Endodermal cell (in vitro differentiated cells): ENCODE measurements around the gene TSC1. TPM values are rescaled to one million over a fixed set of nuclear protein-coding genes. Genes with fewer than 3 reads are reported as not detected.

Source experiments
- DNase-seq: peaks from one replicate; pipeline ENCODE4 v3.0.0-alpha.2; 2017
- H3K27ac ChIP-seq: 2 replicates; pipeline ENCODE4 v1.5.1; 2013; ENCODE audit warnings: mild to moderate bottlenecking, low read depth, low read length, moderate library complexity
- H3K27me3 ChIP-seq: 2 replicates; pipeline ENCODE4 v1.6.1; 2013; ENCODE audit warnings: mild to moderate bottlenecking, low read length, moderate library complexity; ENCODE audit not compliant: insufficient read depth, control insufficient read depth, poor library complexity, severe bottlenecking
- H3K36me3 ChIP-seq: 2 replicates; pipeline ENCODE4 v1.7.0; 2013; ENCODE audit warnings: mild to moderate bottlenecking, low read length, moderate library complexity; ENCODE audit not compliant: control insufficient read depth, insufficient read depth
- H3K4me1 ChIP-seq: one replicate; pipeline ENCODE4 v1.7.0; 2013; ENCODE audit warnings: low read length; ENCODE audit not compliant: control insufficient read depth, insufficient read depth
- H3K4me3 ChIP-seq: 2 replicates; pipeline ENCODE4 v1.5.1; 2013; ENCODE audit warnings: mild to moderate bottlenecking, low read length, moderate library complexity
- H3K9ac ChIP-seq: 2 replicates; pipeline ENCODE4 v1.6.1; 2013; ENCODE audit warnings: mild to moderate bottlenecking, low read length, moderate library complexity; ENCODE audit not compliant: poor library complexity, severe bottlenecking; ENCODE audit errors: extremely low read depth
- H3K9me3 ChIP-seq: 2 replicates; pipeline ENCODE4 v1.6.1; 2013; ENCODE audit warnings: mild to moderate bottlenecking, low read length, moderate library complexity; ENCODE audit not compliant: control insufficient read depth
- H3K27ac Mint-ChIP-seq: 2 replicates; pipeline ENCODE4 v1.8.0; 2020; ENCODE audit warnings: mixed read lengths
- H3K27me3 Mint-ChIP-seq: 2 replicates; pipeline ENCODE4 v1.8.0; 2021; ENCODE audit warnings: mild to moderate bottlenecking, mixed read lengths; ENCODE audit not compliant: insufficient read depth
- H3K36me3 Mint-ChIP-seq: 2 replicates; pipeline ENCODE4 v1.8.0; 2020; ENCODE audit warnings: low read depth, mixed read lengths
- H3K4me1 Mint-ChIP-seq: 2 replicates; pipeline ENCODE4 v1.8.0; 2020; ENCODE audit warnings: mixed read lengths
- H3K4me3 Mint-ChIP-seq: 2 replicates; pipeline ENCODE4 v1.8.0; 2020; ENCODE audit warnings: mild to moderate bottlenecking, moderate library complexity, mixed read lengths
- H3K9me3 Mint-ChIP-seq: 2 replicates; pipeline ENCODE4 v1.8.0; 2020; ENCODE audit warnings: mild to moderate bottlenecking, mixed read lengths
- WGBS, 2 experiments: methylation state at CpG; one replicate each; pipeline versions ENCODE4 v1.1.5 to v1.1.7; 2013; ENCODE audit warnings: missing lambda C conversion rate in 2 of 2, mixed read lengths in 1 of 2; ENCODE audit not compliant: insufficient coverage in 1 of 2, insufficient read length in 1 of 2; 5-methylcytosine and 5-hydroxymethylcytosine counted together
- total RNA-seq, 2 donors: library from RNA; stranded (reverse); fragmentation: NEBNext Ultra II Directional in 1 of 2; extraction: Animal tissue kit (Norgen Biotek cat#: 25700) in 1 of 2; gene quantifications; 2 replicates in 1 of 2; 3 replicates in 1 of 2; pipeline ENCODE4 v1.2.1, GENCODE V29; 2021
- TF ChIP-seq, protein P1 (sequence below): fragments of 200-600 bp; sonication (generic); conservative IDR thresholded peaks from 2 replicates; pipeline ENCODE4 v1.5.0; 2021; ENCODE audit warnings: antibody characterized with exemption, mild to moderate bottlenecking

The TSC1 gene
- total RNA-seq, 2 donors from 2014 or later = 67.8 to 72.9 TPM

DNA sequence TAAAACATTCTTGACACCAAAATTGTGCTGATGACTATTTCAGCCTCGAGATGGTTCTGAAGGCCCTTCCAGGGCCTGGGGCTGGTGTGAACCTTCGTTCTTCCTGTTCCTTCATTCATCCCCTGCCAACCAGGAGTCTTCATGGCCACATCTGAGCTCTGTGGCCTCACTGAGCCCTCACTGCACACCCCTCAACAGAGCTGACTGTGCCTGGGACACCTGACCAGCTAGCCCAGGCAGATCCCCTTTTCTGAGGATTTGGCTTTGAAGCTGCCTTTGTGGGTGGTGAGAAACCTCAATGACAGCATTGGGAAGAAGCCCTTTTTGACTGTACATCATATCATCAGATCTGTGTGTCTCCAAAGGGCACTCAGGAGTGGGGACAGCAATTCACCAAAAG, 80.1 kb downstream of the TSC1 start:
- H3K4me1 ChIP-seq = no peaks in the 10 kb centered on the region
- no peak for DNase-seq
- H3K9me3 Mint-ChIP-seq = no peaks in the 10 kb centered on the region
- no peak overlapping the region for H3K27ac Mint-ChIP-seq
- no peak overlapping the region for H3K27ac ChIP-seq
- no peaks in the 10 kb centered on the region for H3K36me3 Mint-ChIP-seq
- H3K27me3 Mint-ChIP-seq = no peaks in the 10 kb centered on the region
- no peak overlapping the region for H3K4me3 ChIP-seq
- H3K27me3 ChIP-seq = no peaks in the 10 kb centered on the region
- TF ChIP-seq, protein P1, sequence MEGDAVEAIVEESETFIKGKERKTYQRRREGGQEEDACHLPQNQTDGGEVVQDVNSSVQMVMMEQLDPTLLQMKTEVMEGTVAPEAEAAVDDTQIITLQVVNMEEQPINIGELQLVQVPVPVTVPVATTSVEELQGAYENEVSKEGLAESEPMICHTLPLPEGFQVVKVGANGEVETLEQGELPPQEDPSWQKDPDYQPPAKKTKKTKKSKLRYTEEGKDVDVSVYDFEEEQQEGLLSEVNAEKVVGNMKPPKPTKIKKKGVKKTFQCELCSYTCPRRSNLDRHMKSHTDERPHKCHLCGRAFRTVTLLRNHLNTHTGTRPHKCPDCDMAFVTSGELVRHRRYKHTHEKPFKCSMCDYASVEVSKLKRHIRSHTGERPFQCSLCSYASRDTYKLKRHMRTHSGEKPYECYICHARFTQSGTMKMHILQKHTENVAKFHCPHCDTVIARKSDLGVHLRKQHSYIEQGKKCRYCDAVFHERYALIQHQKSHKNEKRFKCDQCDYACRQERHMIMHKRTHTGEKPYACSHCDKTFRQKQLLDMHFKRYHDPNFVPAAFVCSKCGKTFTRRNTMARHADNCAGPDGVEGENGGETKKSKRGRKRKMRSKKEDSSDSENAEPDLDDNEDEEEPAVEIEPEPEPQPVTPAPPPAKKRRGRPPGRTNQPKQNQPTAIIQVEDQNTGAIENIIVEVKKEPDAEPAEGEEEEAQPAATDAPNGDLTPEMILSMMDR = no peak
- 87 to 100% methylated on average over 2 of the region's 2 CpGs for WGBS, 2 experiments
- H3K4me3 Mint-ChIP-seq = no peak overlapping the region
- no peak overlapping the region for H3K9ac ChIP-seq
- H3K9me3 ChIP-seq = no peaks in the 10 kb centered on the region
- no peaks in the 10 kb centered on the region for H3K36me3 ChIP-seq
- H3K4me1 Mint-ChIP-seq = no peaks in the 10 kb centered on the region

DNA sequence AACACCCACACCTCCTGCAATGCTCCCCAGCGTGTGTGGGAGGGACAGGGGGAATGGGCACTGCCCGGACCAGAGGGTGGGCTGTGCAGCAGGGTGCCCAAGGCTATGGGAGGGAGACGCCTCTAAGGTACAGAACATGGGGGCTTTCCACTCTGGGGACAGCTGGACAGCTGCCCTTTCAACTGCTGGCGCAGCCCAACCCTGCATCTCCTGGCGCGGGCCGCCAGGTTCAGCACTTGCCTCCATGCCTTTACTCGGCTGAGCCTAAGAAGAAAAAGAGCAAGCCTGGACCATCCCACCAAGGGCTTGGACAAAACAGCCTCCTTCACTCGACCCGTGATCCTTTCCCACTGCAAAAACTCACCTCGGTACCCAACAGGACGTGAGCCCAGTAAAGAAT, 81.3 kb downstream of the TSC1 start:
- Mint-ChIP-seq H3K9me3 (no peaks in the 10 kb centered on the region), H3K4me3 (no peak overlapping the region), H3K27me3 (peaks cover 2% of the 10 kb centered on the region), H3K27ac (no peak overlapping the region), H3K36me3 (no peaks in the 10 kb centered on the region), H3K4me1 (no peaks in the 10 kb centered on the region)
- H3K27me3 ChIP-seq = no peaks in the 10 kb centered on the region
- H3K4me1 ChIP-seq = no peaks in the 10 kb centered on the region
- H3K4me3 ChIP-seq = no peak overlapping the region
- WGBS, 2 experiments = 80 to 84% methylated on average over 4 to 12 of the region's 12 CpGs
- no peak overlapping the region for H3K9ac ChIP-seq
- TF ChIP-seq, protein P1 = no peak
- no peaks in the 10 kb centered on the region for H3K9me3 ChIP-seq
- H3K36me3 ChIP-seq = no peaks in the 10 kb centered on the region
- no peak overlapping the region for H3K27ac ChIP-seq
- DNase-seq = no peak

DNA sequence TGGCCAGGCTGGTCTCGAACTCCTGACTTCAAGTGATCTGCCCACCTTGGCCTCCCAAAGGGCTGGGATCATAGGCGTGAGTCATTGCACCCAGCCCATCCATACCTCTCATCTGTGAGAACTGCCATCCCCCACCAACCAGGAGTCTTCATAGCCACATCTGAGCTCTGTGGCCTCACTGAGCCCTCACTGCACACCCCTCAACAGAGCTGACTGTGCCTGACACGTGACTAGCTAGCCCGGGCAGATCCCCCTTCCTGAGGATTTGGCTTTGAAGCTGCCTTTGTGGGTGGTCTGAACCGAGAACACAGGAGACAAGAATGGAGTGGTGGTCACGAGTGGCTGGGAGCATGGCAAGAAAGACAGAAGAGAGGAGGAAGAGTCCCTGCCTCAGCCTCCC, 81.9 kb downstream of the TSC1 start:
- no peaks in the 10 kb centered on the region for H3K9me3 ChIP-seq
- H3K9ac ChIP-seq = no peak overlapping the region
- no peaks in the 10 kb centered on the region for H3K4me1 Mint-ChIP-seq
- H3K4me3 ChIP-seq = no peak overlapping the region
- peaks cover 2% of the 10 kb centered on the region for H3K27me3 Mint-ChIP-seq
- no peak overlapping the region for H3K4me3 Mint-ChIP-seq
- H3K36me3 Mint-ChIP-seq = no peaks in the 10 kb centered on the region
- TF ChIP-seq, protein P1 = no peak
- no peaks in the 10 kb centered on the region for H3K27me3 ChIP-seq
- no peak overlapping the region for H3K27ac Mint-ChIP-seq
- H3K27ac ChIP-seq = no peak overlapping the region
- H3K4me1 ChIP-seq = no peaks in the 10 kb centered on the region
- H3K36me3 ChIP-seq = no peaks in the 10 kb centered on the region
- WGBS, 2 experiments = 71 to 80% methylated on average over 4 to 6 of the region's 6 CpGs
- no peak for DNase-seq
- no peaks in the 10 kb centered on the region for H3K9me3 Mint-ChIP-seq
